Lung (tissue), 12 donors: ENCODE results near the gene ISM2. TPM values are rescaled to one million over a fixed set of nuclear protein-coding genes. Genes with fewer than 3 reads are reported as not detected.

Source experiments
- ATAC-seq: fragments of 200-7000 bp; cut with Tn5 transposase; one replicate; pipeline ENCODE4 v1.9.1; 2020; ENCODE audit warnings: moderate number of reproducible peaks; ENCODE audit not compliant: insufficient read depth, low FRiP score
- DNase-seq, 3 donors: peaks; one replicate each; pipeline ENCODE4 v3.0.0-alpha.2; 2013 to 2017
- H3K27ac ChIP-seq, 2 donors: one replicate each; pipeline ENCODE4 v1.5.1; 2013; ENCODE audit warnings: mild to moderate bottlenecking in 2 of 2, moderate library complexity in 2 of 2, control low read depth in 1 of 2, inconsistent platforms in 1 of 2, low read depth in 1 of 2, low read length in 1 of 2
- H3K27me3 ChIP-seq, 3 donors: one replicate each; pipeline ENCODE4 v1.5.1; 2013; ENCODE audit warnings: low read length in 2 of 3; ENCODE audit not compliant: control insufficient read depth in 3 of 3, insufficient read depth in 3 of 3
- H3K36me3 ChIP-seq, 4 donors: one replicate each; pipeline ENCODE4 v1.5.1; 2013; ENCODE audit warnings: low read length in 4 of 4, mild to moderate bottlenecking in 1 of 4, moderate library complexity in 1 of 4; ENCODE audit not compliant: control insufficient read depth in 4 of 4, insufficient read depth in 4 of 4
- H3K4me1 ChIP-seq, 5 donors: one replicate each; pipeline ENCODE4 v1.5.1; 2013; ENCODE audit warnings: low read length in 5 of 5, mild to moderate bottlenecking in 2 of 5, moderate library complexity in 1 of 5; ENCODE audit not compliant: control insufficient read depth in 5 of 5, insufficient read depth in 5 of 5
- H3K4me3 ChIP-seq: one replicate; pipeline ENCODE4 v1.5.1; 2013; ENCODE audit warnings: mild to moderate bottlenecking, control low read depth, moderate library complexity
- H3K9ac ChIP-seq, 2 donors: one replicate each; pipeline ENCODE4 v1.5.1; 2013; ENCODE audit warnings: low read length in 2 of 2, control low read depth in 1 of 2; ENCODE audit not compliant: insufficient read depth in 1 of 2
- H3K9me3 ChIP-seq, 4 donors: one replicate each; pipeline ENCODE4 v1.5.1; 2013; ENCODE audit warnings: low read length in 3 of 4, mild to moderate bottlenecking in 1 of 4, moderate library complexity in 1 of 4; ENCODE audit not compliant: control insufficient read depth in 4 of 4, insufficient read depth in 3 of 4
- CTCF ChIP-seq: IDR thresholded peaks from 2 replicates; pipeline ENCODE4 v1.5.1; 2012; ENCODE audit warnings: mild to moderate bottlenecking; ENCODE audit errors: control extremely low read depth, extremely low read depth
- WGBS, 2 donors: extraction: QIAGEN DNeasy Blood & Tissue Kit; methylation state at CpG; one replicate each; pipeline ENCODE4 v1.1.7; 2013; 5-methylcytosine and 5-hydroxymethylcytosine counted together
- polyA plus RNA-seq, 2 donors: library from polyadenylated mRNA; stranded (reverse); fragments of 200-250 nt; gene quantifications; one replicate each; pipeline ENCODE4 v1.2.1, GENCODE V29; 2013
- total RNA-seq, 2 donors: library from RNA; depleted of rRNA in 1 of 2; stranded (reverse); fragments of >200 nt in 1 of 2; gene quantifications; one replicate each; pipeline ENCODE4 v1.2.1, GENCODE V29; 2014 to 2021
- donor health status: control.
- donor health status: control.
- donor health status: Bipolar disorder and iron deficiency.
- donor health status: healthy.
- donor health status: DM: yes; HTN: yes; CAD: no.

ISM2 gene
- total and polyA plus RNA-seq, 4 donors: 0.02 TPM; not detected in 3

- no peak for TF ChIP-seq CTCF
- no peak for DNase-seq
- no peaks in the 10 kb centered on the region for H3K4me1 ChIP-seq
- 87 to 93% methylated on average over 5 of the region's 5 CpGs for WGBS, 2 donors
- H3K9me3 ChIP-seq: no peaks in the 10 kb centered on the region
- no peaks in the 10 kb centered on the region for H3K36me3 ChIP-seq
- H3K9ac ChIP-seq: no peak overlapping the region
- H3K4me3 ChIP-seq: no peak overlapping the region
- ATAC-seq: no peak
- no peaks in the 10 kb centered on the region for H3K27me3 ChIP-seq
- no peak overlapping the region for H3K27ac ChIP-seq
These were observed 20.6 kb downstream of the ISM2 start for GRCh38 chr14:77478029-77478428.

- ATAC-seq: no peak
- 86 to 93% methylated on average over 35 of the region's 35 CpGs for WGBS, 2 donors
- Histone ChIP-seq H3K27ac (no peak overlapping the region), H3K36me3 (no peaks in the 10 kb centered on the region), H3K27me3 (no peaks in the 10 kb centered on the region), H3K4me3 (no peak overlapping the region), H3K9me3 (no peaks in the 10 kb centered on the region), H3K4me1 (no peaks in the 10 kb centered on the region), H3K9ac (no peak overlapping the region)
- no peak for DNase-seq
- TF ChIP-seq CTCF: no peak
These were observed 23.0 kb downstream of the ISM2 start for GRCh38 chr14:77475432-77476115.

DNA sequence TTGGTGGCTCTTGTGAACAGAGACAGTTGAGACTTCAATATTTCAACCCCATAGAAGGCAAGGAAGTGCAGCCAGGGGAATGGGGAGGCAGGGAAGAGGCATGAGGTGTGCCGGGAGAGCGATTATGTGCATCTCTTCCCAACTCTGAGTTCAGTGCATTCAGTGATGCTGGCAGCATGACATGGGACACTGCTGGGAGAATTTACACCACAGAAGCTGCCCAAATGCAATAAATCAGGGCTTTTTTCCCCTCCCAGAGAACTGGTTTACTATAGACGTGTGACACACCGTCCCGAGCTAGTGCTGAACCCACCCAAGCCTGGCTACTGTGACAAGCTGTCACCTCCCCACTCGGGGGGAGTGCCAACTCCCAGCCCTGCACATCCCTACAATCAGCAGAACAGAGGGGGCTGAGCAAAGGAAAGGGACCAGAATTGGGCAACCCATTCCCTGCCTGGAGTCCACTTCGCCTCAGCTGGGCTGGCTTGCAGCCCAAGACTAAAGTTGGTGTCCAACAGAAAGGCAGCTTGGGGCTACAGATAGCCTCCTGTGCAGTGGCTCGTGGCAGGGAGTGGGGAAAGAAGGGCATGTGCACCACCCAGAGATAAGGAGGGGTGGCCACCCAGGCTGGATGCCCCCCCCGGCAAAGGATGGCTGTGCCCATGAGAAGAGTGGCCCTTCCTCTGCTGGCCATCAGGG lies 24.0 kb downstream of the ISM2 start:
- no peak for TF ChIP-seq CTCF
- no peak overlapping the region for H3K27ac ChIP-seq
- no peaks in the 10 kb centered on the region for H3K9me3 ChIP-seq
- DNase-seq (peak in 1 of 3 donors; percentile 40), ATAC-seq (no peak)
- WGBS, 2 donors: 68 to 76% methylated on average over 9 of the region's 9 CpGs
- no peak overlapping the region for H3K9ac ChIP-seq
- no peak overlapping the region for H3K4me3 ChIP-seq
- peaks cover 0 to 2% (median 1%) of the 10 kb centered on the region in 4 donors for H3K36me3 ChIP-seq
- H3K27me3 ChIP-seq: no peaks in the 10 kb centered on the region
- no peaks in the 10 kb centered on the region for H3K4me1 ChIP-seq
